ENCODE results near the gene ASCC2. TPM values are rescaled to one million over a fixed set of nuclear protein-coding genes. Genes with fewer than 3 reads are reported as not detected.

The ASCC2 gene
- total and polyA plus RNA-seq, 2 experiments from 2014 or later: 23.0 to 49.7 TPM

DNA sequence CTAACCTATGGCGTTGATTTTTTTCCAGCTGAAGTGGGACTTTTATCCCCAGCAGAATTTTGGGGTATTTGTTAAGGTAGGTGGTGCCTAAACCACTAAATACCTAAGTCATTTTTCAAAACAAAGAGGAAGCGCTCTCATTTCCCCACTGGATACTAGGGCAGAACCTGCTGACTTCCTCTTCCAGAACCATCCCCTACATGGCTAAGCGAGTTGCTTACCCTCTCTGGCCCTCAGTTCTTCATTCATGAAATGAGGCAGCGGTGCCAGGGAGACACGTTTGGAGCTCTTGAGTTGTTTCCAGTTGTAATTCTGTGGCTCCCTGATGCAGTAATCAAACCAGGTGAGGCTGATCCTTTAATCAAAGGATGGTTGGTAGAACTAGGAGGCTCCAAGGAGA lies 34.9 kb upstream of the ASCC2 start:
- no peaks in the 10 kb centered on the region for H3K36me3 ChIP-seq
- H3K4me1 ChIP-seq (ENCODE audit: low read depth): no peaks in the 10 kb centered on the region
- TF ChIP-seq, protein P1, sequence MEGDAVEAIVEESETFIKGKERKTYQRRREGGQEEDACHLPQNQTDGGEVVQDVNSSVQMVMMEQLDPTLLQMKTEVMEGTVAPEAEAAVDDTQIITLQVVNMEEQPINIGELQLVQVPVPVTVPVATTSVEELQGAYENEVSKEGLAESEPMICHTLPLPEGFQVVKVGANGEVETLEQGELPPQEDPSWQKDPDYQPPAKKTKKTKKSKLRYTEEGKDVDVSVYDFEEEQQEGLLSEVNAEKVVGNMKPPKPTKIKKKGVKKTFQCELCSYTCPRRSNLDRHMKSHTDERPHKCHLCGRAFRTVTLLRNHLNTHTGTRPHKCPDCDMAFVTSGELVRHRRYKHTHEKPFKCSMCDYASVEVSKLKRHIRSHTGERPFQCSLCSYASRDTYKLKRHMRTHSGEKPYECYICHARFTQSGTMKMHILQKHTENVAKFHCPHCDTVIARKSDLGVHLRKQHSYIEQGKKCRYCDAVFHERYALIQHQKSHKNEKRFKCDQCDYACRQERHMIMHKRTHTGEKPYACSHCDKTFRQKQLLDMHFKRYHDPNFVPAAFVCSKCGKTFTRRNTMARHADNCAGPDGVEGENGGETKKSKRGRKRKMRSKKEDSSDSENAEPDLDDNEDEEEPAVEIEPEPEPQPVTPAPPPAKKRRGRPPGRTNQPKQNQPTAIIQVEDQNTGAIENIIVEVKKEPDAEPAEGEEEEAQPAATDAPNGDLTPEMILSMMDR (IDR thresholded peaks at IDR 0.05; ENCODE audit: low read depth, low read length): no peak
- no peak overlapping the region for H3K4me3 ChIP-seq
- H3K27ac ChIP-seq: no peak overlapping the region
- DNase-seq (ENCODE audit: low read depth in 1 of 2, low spot score in 1 of 2): no peak
- no peaks in the 10 kb centered on the region for H3K9me3 ChIP-seq (ENCODE audit: low read depth)
- no peaks in the 10 kb centered on the region for H3K27me3 ChIP-seq

DNA sequence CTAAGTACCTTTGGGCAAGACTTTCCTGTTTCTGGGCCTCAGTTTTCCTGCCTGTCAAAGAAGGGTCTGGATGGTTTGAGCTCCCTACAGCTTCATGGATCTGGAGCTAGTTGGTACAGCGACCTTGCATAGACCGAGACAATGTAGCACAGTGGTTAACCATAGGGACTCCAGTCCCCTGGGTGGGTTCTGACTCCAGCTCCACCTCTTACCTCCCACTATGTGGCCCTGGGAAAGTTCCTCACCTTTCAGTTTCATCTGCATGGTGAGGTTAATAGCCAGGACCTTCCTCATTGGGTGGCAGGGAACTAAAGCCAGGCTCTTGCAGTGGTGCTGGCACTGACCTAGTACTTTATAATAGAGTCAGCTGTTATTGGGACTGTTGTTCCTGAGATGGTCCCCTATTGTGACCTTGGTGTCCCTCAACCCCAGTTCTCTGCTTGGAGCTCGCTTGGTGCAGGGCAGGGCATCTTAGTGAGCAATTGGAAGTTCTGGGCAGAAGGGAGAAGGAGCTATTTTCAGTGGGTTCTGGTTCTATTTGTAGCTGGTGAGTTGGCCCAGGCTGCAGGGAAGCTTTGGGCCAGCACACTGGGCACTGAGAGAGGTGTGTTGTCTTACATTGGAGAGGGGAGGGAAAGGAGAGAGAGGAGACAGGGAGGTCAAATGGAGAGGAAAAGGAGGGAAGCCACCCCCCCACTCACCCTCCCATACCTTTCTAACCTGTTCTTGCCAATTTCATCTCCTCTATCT lies 34.2 kb upstream of the ASCC2 start:
- Histone ChIP-seq H3K27ac (no peak overlapping the region), H3K27me3 (no peaks in the 10 kb centered on the region), H3K4me3 (no peak overlapping the region), H3K36me3 (no peaks in the 10 kb centered on the region), H3K9me3 (ENCODE audit: low read depth) (no peaks in the 10 kb centered on the region), H3K4me1 (ENCODE audit: low read depth) (no peaks in the 10 kb centered on the region)
- TF ChIP-seq, protein P1 (IDR thresholded peaks at IDR 0.05; ENCODE audit: low read depth, low read length): no peak
- no peak for DNase-seq (ENCODE audit: low read depth in 1 of 2, low spot score in 1 of 2)

DNA sequence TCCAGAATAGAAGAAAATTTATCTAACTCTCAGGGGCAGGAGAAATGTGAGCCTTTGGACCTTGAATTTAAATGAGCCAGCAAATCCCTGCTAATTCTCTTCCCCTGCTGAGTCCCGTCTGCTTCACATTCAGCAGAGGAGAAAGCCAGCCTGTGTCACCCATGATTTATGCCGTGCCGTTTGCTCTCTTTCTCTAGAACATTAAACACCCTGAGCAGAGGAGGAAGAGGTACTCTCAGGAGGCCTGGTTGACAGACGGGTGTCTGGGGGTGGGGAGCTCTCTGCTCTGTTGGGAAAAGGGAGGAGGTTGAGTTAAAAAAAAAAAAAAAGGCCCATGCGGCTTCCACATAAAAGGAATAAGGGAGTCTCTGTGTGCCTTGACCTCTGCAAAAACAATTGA lies 33.6 kb upstream of the ASCC2 start:
- Histone ChIP-seq H3K36me3 (no peaks in the 10 kb centered on the region), H3K9me3 (ENCODE audit: low read depth) (no peaks in the 10 kb centered on the region), H3K27ac (no peak overlapping the region), H3K4me3 (no peak overlapping the region), H3K27me3 (no peaks in the 10 kb centered on the region), H3K4me1 (ENCODE audit: low read depth) (no peaks in the 10 kb centered on the region)
- DNase-seq (ENCODE audit: low read depth in 1 of 2, low spot score in 1 of 2): no peak
- TF ChIP-seq, protein P1 (IDR thresholded peaks at IDR 0.05; ENCODE audit: low read depth, low read length): no peak

DNA sequence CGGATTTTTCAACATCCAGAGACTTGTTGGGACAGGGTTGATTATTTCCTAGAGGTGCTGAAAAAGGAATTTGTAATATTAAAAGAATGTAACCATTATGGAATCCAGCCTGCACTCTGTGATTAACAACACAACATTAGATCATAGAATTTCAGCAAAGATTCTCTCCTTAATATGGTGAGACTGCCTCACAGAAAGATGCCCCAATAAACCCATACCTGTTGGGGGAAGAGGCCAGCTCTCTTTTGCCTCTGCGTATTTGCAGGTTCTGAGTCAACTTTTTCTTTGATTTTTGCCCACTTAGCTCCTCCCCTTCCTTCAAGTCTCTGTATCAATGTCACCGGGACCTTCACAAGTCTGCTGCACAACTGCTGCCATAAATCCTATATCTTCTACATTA lies 32.5 kb upstream of the ASCC2 start:
- TF ChIP-seq, protein P1 (IDR thresholded peaks at IDR 0.05; ENCODE audit: low read depth, low read length): no peak
- Histone ChIP-seq H3K27ac (no peak overlapping the region), H3K4me3 (no peak overlapping the region), H3K36me3 (no peaks in the 10 kb centered on the region), H3K27me3 (no peaks in the 10 kb centered on the region), H3K4me1 (ENCODE audit: low read depth) (no peaks in the 10 kb centered on the region), H3K9me3 (ENCODE audit: low read depth) (no peaks in the 10 kb centered on the region)
- no peak for DNase-seq (ENCODE audit: low read depth in 1 of 2, low spot score in 1 of 2)

DNA sequence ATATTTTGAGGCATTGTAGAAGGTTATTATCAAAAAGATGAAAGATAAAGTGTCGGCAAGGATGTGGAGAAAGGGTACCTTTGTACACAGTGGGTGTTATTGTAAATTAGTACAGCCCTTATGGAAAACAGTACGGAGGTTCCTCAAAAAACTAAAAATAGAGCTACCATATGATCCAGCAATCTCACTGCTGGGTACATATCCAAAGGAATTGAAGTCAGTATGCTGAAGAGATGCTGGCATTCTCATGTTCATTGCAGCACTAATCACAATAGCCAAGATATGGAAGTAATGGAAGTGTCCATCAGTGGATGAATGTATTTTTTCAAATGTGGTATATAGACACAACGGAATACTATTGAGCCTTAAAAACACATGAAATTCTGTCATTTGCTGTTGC lies 29.8 kb upstream of the ASCC2 start:
- Histone ChIP-seq H3K4me1 (ENCODE audit: low read depth) (no peaks in the 10 kb centered on the region), H3K9me3 (ENCODE audit: low read depth) (no peaks in the 10 kb centered on the region), H3K27ac (no peak overlapping the region), H3K36me3 (no peaks in the 10 kb centered on the region), H3K4me3 (no peak overlapping the region), H3K27me3 (no peaks in the 10 kb centered on the region)
- no peak for DNase-seq (ENCODE audit: low read depth in 1 of 2, low spot score in 1 of 2)
- TF ChIP-seq, protein P1 (IDR thresholded peaks at IDR 0.05; ENCODE audit: low read depth, low read length): no peak

Data from cardiac muscle cell (in vitro differentiated cells and primary cell).